Type B pancreatic cell (in vitro differentiated cells): ENCODE results near the gene PRKG1. TPM values are rescaled to one million over a fixed set of nuclear protein-coding genes. Genes with fewer than 3 reads are reported as not detected.

ENCODE experiments used
- DNase-seq: peaks from one replicate; pipeline ENCODE4 v3.0.0; 2021; ENCODE audit warnings: mixed read lengths; ENCODE audit not compliant: unreplicated experiment; ENCODE audit errors: extremely low spot score
- H3K27ac Mint-ChIP-seq: 2 replicates; pipeline ENCODE4 v1.8.0; 2021; ENCODE audit warnings: mild to moderate bottlenecking, mixed read lengths
- H3K27me3 Mint-ChIP-seq: 2 replicates; pipeline ENCODE4 v1.8.0; 2021; ENCODE audit warnings: mixed read lengths
- H3K36me3 Mint-ChIP-seq: 2 replicates; pipeline ENCODE4 v1.8.0; 2021; ENCODE audit warnings: mixed read lengths
- H3K4me1 Mint-ChIP-seq: one replicate; pipeline ENCODE4 v1.8.0; 2021; ENCODE audit warnings: mixed read lengths; ENCODE audit not compliant: unreplicated experiment
- H3K4me3 Mint-ChIP-seq: 2 replicates; pipeline ENCODE4 v1.8.0; 2021; ENCODE audit warnings: mild to moderate bottlenecking, mixed read lengths
- H3K9me3 Mint-ChIP-seq: 2 replicates; pipeline ENCODE4 v1.8.0; 2021; ENCODE audit warnings: mixed read lengths
- total RNA-seq: library from RNA; stranded (reverse); gene quantifications from 2 replicates; pipeline ENCODE4 v1.2.1, GENCODE V29; 2021; ENCODE audit warnings: low replicate concordance
- TF ChIP-seq, protein P1 (sequence below): fragments of 200-600 bp; sonication (generic); conservative IDR thresholded peaks from 2 replicates; pipeline ENCODE4 v1.5.0; 2021; ENCODE audit warnings: antibody characterized with exemption, mild to moderate bottlenecking

PRKG1 gene
- total RNA-seq, 1 donor from 2014 or later: 12.3 TPM

DNA sequence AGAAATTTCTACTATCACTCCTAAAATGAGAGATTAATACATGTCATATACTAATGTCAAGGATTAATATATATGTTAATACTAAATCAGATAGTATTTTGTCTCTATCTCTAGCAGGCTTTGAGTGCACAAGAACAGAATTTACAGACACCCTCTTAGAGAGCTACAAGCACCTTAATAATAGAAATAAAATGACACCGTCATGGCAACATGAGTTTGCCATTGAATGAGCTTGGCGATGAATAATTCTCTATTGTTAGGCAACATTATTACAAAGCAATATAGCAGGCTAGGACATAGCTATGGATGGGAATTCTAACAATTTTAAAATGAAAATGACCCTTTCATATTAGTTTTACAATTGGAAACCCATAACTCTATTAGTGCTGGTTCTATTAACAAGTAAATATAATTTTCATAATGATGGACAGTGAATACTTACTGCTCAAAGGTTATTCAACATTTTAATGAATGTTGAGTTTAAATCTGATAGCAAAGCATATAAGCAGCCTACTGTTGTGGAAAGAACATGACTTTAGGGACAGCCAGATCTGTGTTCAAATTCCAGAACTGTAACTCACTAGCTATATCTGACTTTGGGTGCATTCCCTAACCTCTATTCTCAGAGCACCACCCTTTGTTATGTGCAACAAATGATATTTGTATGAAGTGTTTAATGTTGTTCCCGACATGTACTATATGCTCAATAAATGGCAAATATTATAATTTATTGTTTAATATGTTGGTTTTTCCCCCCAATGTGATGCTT is 1055.3 kb downstream of the PRKG1 start:
- Mint-ChIP-seq H3K27me3 (no peaks in the 10 kb centered on the region), H3K27ac (no peak overlapping the region), H3K36me3 (no peaks in the 10 kb centered on the region), H3K4me3 (no peak overlapping the region), H3K9me3 (no peaks in the 10 kb centered on the region), H3K4me1 (peaks cover 12% of the 10 kb centered on the region)
- no peak for DNase-seq
- TF ChIP-seq, protein P1, sequence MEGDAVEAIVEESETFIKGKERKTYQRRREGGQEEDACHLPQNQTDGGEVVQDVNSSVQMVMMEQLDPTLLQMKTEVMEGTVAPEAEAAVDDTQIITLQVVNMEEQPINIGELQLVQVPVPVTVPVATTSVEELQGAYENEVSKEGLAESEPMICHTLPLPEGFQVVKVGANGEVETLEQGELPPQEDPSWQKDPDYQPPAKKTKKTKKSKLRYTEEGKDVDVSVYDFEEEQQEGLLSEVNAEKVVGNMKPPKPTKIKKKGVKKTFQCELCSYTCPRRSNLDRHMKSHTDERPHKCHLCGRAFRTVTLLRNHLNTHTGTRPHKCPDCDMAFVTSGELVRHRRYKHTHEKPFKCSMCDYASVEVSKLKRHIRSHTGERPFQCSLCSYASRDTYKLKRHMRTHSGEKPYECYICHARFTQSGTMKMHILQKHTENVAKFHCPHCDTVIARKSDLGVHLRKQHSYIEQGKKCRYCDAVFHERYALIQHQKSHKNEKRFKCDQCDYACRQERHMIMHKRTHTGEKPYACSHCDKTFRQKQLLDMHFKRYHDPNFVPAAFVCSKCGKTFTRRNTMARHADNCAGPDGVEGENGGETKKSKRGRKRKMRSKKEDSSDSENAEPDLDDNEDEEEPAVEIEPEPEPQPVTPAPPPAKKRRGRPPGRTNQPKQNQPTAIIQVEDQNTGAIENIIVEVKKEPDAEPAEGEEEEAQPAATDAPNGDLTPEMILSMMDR: no peak

DNA sequence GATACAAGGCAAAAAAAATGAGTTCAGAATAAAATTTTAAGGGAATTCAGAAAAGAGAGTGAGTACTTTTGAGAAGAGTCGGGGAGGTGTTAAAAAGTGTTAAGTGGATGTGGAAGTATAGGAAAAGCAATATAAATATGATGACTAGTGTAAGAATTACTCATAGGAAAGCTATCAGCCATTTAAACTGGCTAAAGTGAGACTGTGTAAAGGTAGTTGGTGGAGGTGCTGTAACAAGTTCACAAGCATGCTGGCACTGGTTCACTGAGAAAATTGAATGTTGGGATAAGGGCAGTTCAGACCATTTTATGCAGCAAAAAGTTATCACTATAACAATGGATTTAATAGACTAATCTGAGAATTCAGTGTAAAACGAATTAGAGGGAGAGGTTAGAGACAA is 1060.8 kb downstream of the PRKG1 start:
- H3K4me1 Mint-ChIP-seq: no peaks in the 10 kb centered on the region
- no peaks in the 10 kb centered on the region for H3K9me3 Mint-ChIP-seq

DNA sequence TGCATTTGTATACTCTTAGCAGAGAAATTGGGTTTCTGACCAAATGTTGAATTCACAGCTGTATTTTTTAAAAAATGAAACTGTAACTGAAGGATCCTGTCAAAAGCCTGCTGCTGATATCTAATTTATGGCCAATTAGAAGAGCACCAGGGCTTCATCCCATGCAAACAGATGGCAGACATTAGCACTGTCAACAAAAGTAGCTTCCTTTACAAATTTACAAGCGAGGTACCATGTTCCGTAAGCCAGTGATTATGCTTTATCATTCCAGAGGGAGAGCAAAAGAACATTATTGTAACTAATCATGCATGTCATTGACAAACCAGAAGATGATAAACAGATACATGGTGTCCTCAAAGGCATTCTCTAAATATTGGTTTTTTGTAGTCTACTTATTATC is 1062.6 kb downstream of the PRKG1 start:
- H3K4me3 Mint-ChIP-seq: no peak overlapping the region
- DNase-seq: no peak
- no peaks in the 10 kb centered on the region for H3K27me3 Mint-ChIP-seq
- H3K27ac Mint-ChIP-seq: no peak overlapping the region
- H3K4me1 Mint-ChIP-seq: no peaks in the 10 kb centered on the region
- TF ChIP-seq, protein P1: no peak
- no peaks in the 10 kb centered on the region for H3K9me3 Mint-ChIP-seq
- no peaks in the 10 kb centered on the region for H3K36me3 Mint-ChIP-seq

More for the DNA sequence above, 1060.8 kb downstream of the PRKG1 start:
- Mint-ChIP-seq H3K27me3 (no peaks in the 10 kb centered on the region), H3K4me3 (no peak overlapping the region), H3K36me3 (no peaks in the 10 kb centered on the region), H3K27ac (no peak overlapping the region)
- no peak for DNase-seq
- TF ChIP-seq, protein P1: no peak

DNA sequence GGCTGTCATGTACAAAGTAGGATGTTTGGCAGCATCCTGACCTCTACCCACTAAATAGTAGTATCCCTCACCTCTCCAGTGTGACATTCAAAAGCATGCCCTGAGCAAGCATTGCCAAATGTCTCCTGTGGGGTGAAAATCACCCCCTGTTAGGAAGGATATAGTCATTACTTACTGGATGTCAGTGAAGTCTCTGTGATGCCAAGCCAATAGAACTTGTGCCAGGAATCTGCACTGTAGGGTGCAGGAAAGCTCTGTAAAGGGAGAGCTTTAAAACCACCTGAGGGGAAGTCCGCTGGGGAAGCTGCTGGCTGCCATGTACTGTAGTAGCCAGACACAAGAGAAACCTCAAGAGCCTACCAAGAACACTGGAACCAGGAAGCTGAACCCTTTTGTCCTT is 1069.1 kb downstream of the PRKG1 start:
- Mint-ChIP-seq H3K9me3 (no peaks in the 10 kb centered on the region), H3K36me3 (no peaks in the 10 kb centered on the region), H3K27ac (no peak overlapping the region), H3K4me3 (no peak overlapping the region), H3K4me1 (peaks cover 4% of the 10 kb centered on the region), H3K27me3 (no peaks in the 10 kb centered on the region)
- DNase-seq: no peak
- TF ChIP-seq, protein P1: no peak

DNA sequence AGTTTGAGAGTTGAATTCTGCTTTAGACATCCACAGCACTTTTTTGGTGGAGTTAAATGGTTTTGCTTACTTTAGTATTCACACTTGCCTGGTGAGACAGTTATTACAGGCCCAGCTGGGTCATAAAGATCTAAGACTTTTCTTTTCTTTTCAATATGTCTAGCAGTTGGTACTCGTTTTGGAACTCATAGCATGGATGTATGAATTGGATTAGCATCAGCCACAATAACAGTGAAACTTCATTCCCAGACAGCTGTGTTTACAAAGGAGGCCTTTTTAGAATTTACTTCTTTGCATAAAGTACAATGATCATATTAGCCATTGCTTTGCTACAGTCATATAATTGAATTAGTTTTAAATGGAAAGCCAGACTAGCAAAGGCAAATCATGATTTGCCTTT is 1071.3 kb downstream of the PRKG1 start:
- Mint-ChIP-seq H3K4me1 (peaks cover 4% of the 10 kb centered on the region), H3K4me3 (no peak overlapping the region), H3K9me3 (no peaks in the 10 kb centered on the region), H3K36me3 (no peaks in the 10 kb centered on the region), H3K27ac (no peak overlapping the region), H3K27me3 (no peaks in the 10 kb centered on the region)
- TF ChIP-seq, protein P1: no peak
- DNase-seq: no peak
